SH-SY5Y (cell line): ENCODE data around the gene SPA17.

ENCODE experiments used
- GATA2 ChIP-seq: IDR thresholded peaks from 2 replicates; pipeline ENCODE4 v1.6.1; 2011; ENCODE audit warnings: mild to moderate bottlenecking, low read depth, low read length
- GATA3 ChIP-seq: IDR thresholded peaks from 2 replicates; pipeline ENCODE4 v1.6.1; 2011; ENCODE audit warnings: low read depth, mild to moderate bottlenecking, low read length, moderate library complexity

- TF ChIP-seq GATA2 (no peak), GATA3 (no peak)
These were observed 31.1 kb upstream of the SPA17 start for GRCh38 chr11:124642628-124643027.
